ENCODE results near the gene CLEC2D.
"Not testable (repeated sequence)": the region's sequence is repeated elsewhere in the genome, so short reads cannot be mapped to it uniquely, and the experiment has no call there.

The CLEC2D gene

GRCh38 chr12:9669534-9669933 is at the start of gene CLEC2D:
CLEC2D (plus strand) TSS chr12:9669713; CDS start chr12:9669735, 22 bp downstream.
- DNase-seq (ENCODE audit: low read depth in 2 of 2) = no peak

- DNase-seq (ENCODE audit: low read depth in 2 of 2) = no peak
Measured at GRCh38 chr12:9625019-9625418, 44.5 kb upstream of the CLEC2D start.

- DNase-seq (ENCODE audit: low read depth in 2 of 2) = no peak
Measured at GRCh38 chr12:9626291-9626690, 43.2 kb upstream of the CLEC2D start.

- DNase-seq (ENCODE audit: low read depth in 2 of 2) = no peak
Measured at GRCh38 chr12:9626821-9627220, 42.7 kb upstream of the CLEC2D start.

- DNase-seq (ENCODE audit: low read depth in 2 of 2) = no peak
Measured at GRCh38 chr12:9632766-9633165, 36.7 kb upstream of the CLEC2D start.

- DNase-seq (ENCODE audit: low read depth in 2 of 2) = peak in 1 of 2 donors; percentile 71
Measured at GRCh38 chr12:9634177-9634803, 35.2 kb upstream of the CLEC2D start.

GRCh38 chr12:9634969-9635754 is 34.4 kb upstream of the CLEC2D start:
- DNase-seq (ENCODE audit: low read depth in 2 of 2) = no peak

- no peak for DNase-seq (ENCODE audit: low read depth in 2 of 2)
Measured at GRCh38 chr12:9636150-9636850, 33.2 kb upstream of the CLEC2D start.

GRCh38 chr12:9636851-9637206 is 32.7 kb upstream of the CLEC2D start:
- no peak for DNase-seq (ENCODE audit: low read depth in 2 of 2)

- DNase-seq (ENCODE audit: low read depth in 2 of 2) = no peak
Measured at GRCh38 chr12:9640024-9640423, 29.5 kb upstream of the CLEC2D start.

- no peak for DNase-seq (ENCODE audit: low read depth in 2 of 2)
Measured at GRCh38 chr12:9642606-9643265, 26.8 kb upstream of the CLEC2D start.

GRCh38 chr12:9643266-9643660 is 26.2 kb upstream of the CLEC2D start:
- no peak for DNase-seq (ENCODE audit: low read depth in 2 of 2)

- DNase-seq (ENCODE audit: low read depth in 2 of 2) = not testable (repeated sequence)
Measured at GRCh38 chr12:9644985-9645551, 24.4 kb upstream of the CLEC2D start.

- no peak for DNase-seq (ENCODE audit: low read depth in 2 of 2)
Measured at GRCh38 chr12:9646794-9647781, 22.4 kb upstream of the CLEC2D start.

- peak; percentile 68 to 85 for DNase-seq (ENCODE audit: low read depth in 2 of 2)
Measured at GRCh38 chr12:9647825-9648700, 21.4 kb upstream of the CLEC2D start.

GRCh38 chr12:9648701-9649531 is 20.6 kb upstream of the CLEC2D start:
- DNase-seq (ENCODE audit: low read depth in 2 of 2) = no peak

- no peak for DNase-seq (ENCODE audit: low read depth in 2 of 2)
Measured at GRCh38 chr12:9649532-9649940, 20.0 kb upstream of the CLEC2D start.

GRCh38 chr12:9650151-9650576 is 19.3 kb upstream of the CLEC2D start:
- no peak for DNase-seq (ENCODE audit: low read depth in 2 of 2)

GRCh38 chr12:9651265-9651729 is 18.2 kb upstream of the CLEC2D start:
- no peak for DNase-seq (ENCODE audit: low read depth in 2 of 2)
